ENCODE results near the gene MTUS2. TPM values are rescaled to one million over a fixed set of nuclear protein-coding genes. Genes with fewer than 3 reads are reported as not detected.

Gene MTUS2
- total and polyA plus RNA-seq, 2 of the 8 experiments (the other 6 are each of a cell fraction or from before 2014, with no cell fraction given): 0.18 to 0.80 TPM

DNA sequence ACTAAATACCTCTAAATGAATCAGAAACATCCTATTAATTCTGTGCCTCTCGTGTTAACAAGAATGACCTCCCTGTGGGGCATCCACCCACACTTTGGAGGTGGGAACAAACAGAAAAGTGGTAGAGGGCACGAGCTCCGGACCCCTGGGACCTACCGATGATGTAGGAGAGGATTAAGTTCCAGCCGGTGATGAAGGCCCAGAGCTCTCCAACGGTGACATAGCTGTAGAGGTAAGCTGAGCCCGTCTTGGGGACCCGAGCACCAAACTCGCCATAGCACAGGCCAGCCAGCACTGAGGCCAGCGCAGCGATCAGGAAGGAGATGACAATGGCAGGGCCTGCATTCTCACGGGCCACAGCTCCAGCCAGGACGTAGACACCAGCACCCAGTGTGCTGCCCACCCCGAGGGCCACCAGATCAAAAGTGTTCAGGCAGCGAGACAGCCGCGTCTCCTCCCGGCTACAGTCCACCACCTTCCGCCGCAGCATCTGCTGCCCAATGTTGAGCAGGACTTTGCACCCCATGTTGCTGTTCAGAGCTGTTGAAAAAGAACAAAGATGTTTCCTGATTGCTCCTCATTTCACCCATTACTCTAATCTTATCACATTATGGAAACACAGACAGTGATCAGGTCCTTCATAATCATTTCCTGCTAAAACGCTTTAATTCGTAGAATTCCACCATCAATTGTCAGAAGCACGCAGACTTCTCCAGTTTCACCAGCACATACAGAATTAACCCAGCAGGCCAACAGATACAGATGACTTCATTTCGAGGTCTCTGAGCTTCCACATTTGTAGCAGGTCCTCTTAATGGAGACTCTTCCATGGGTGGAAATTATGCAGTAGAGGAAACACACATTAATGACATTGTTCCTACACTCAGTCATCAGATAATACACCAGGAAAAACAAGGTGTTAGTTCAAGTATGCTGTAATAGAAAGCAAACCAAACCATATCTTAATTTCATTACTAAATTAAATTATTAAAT, 715.8 kb downstream of the MTUS2 start (continued):
- TF ChIP-seq NRF1 (IDR thresholded peaks at IDR 0.05; ENCODE audit: low read depth, low read length) (no peak), MAFK (IDR thresholded peaks at IDR 0.05; ENCODE audit: low read depth, low read length) (no peak), POLR2AphosphoS5 (IDR thresholded peaks at IDR 0.05; ENCODE audit: low read depth, low read length) (no peak), HDAC6 (IDR thresholded peaks at IDR 0.05; ENCODE audit: low read depth, low read length) (no peak), KDM5A (IDR thresholded peaks at IDR 0.05; ENCODE audit: low read length) (no peak), SRF (IDR thresholded peaks at IDR 0.05; ENCODE audit: low read depth, low read length) (no peak)
- TF ChIP-seq, protein P1, sequence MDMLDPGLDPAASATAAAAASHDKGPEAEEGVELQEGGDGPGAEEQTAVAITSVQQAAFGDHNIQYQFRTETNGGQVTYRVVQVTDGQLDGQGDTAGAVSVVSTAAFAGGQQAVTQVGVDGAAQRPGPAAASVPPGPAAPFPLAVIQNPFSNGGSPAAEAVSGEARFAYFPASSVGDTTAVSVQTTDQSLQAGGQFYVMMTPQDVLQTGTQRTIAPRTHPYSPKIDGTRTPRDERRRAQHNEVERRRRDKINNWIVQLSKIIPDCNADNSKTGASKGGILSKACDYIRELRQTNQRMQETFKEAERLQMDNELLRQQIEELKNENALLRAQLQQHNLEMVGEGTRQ (IDR thresholded peaks at IDR 0.05; ENCODE audit: low read length): no peak
